ENCODE results near the gene AIG1.

AIG1 gene

DNA sequence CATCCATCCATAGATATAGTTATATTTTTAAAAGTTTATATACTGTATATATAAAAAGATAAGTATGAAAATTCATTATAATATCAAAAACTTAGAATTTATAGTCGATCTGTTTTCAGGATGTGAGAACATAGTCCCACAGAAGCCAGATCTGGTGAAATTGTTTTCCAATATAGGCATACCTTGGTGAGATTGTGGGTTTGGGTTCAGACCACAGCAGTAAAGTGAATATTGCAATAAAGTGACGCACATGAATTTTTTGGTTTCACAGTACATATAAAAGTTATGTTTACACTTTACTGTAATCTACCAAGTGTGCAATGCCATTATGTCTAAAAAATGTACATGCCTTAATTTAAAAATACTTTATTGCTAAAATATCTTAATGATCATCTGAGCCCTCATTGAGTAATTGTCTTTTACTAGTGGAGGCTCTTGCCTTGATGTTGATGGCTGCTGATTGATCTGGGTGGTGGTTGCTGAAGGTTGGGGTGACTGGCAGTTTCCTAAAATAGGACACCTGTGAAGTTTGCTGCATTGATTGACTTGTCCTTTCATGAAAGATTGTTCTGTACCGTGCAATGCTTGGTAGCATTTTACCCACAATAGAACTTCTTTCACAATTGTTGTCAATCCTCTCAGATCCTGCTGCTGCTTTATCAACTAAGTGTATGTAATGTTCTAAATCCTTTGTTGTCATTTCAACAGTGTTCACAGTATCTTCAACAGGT is 29.8 kb downstream of the AIG1 start:
- no peaks in the 10 kb centered on the region for H3K9me3 ChIP-seq (ENCODE audit: severe bottlenecking)
- H3K36me3 ChIP-seq = no peaks in the 10 kb centered on the region
- no peak overlapping the region for H3K27ac ChIP-seq
- H3K4me3 ChIP-seq (ENCODE audit: low read depth, low read length) = no peak overlapping the region
- DNase-seq = no peak
- TF ChIP-seq, protein P1, sequence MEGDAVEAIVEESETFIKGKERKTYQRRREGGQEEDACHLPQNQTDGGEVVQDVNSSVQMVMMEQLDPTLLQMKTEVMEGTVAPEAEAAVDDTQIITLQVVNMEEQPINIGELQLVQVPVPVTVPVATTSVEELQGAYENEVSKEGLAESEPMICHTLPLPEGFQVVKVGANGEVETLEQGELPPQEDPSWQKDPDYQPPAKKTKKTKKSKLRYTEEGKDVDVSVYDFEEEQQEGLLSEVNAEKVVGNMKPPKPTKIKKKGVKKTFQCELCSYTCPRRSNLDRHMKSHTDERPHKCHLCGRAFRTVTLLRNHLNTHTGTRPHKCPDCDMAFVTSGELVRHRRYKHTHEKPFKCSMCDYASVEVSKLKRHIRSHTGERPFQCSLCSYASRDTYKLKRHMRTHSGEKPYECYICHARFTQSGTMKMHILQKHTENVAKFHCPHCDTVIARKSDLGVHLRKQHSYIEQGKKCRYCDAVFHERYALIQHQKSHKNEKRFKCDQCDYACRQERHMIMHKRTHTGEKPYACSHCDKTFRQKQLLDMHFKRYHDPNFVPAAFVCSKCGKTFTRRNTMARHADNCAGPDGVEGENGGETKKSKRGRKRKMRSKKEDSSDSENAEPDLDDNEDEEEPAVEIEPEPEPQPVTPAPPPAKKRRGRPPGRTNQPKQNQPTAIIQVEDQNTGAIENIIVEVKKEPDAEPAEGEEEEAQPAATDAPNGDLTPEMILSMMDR (IDR thresholded peaks at IDR 0.05; ENCODE audit: low read depth, low read length) = no peak
- no peaks in the 10 kb centered on the region for H3K27me3 ChIP-seq (ENCODE audit: insufficient read depth, low read depth, severe bottlenecking)

DNA sequence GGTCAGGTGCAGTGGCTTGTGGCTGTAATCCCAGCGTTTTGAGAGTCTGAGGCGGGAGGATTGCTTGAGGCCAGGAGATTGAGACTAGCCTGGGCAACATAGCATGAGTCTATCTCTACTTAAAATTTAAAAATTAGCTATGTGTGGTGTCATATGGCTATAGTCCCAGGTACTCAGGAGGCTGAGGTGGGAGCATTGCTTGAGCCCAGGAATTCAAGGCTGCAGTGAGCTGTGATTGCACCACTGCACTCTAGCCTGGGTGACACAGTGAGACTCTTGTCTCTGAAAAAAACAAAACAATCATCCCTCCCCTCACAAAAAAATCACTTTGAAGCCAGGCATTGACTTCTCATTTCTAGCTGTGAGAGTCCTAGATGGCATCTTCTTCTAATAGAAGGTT is 32.1 kb downstream of the AIG1 start:
- no peaks in the 10 kb centered on the region for H3K36me3 ChIP-seq
- no peaks in the 10 kb centered on the region for H3K9me3 ChIP-seq (ENCODE audit: severe bottlenecking)
- H3K4me3 ChIP-seq (ENCODE audit: low read depth, low read length) = no peak overlapping the region
- no peaks in the 10 kb centered on the region for H3K27me3 ChIP-seq (ENCODE audit: insufficient read depth, low read depth, severe bottlenecking)
- TF ChIP-seq, protein P1 (IDR thresholded peaks at IDR 0.05; ENCODE audit: low read depth, low read length) = no peak
- DNase-seq = no peak
- H3K27ac ChIP-seq = no peak overlapping the region

- TF ChIP-seq, protein P1 (IDR thresholded peaks at IDR 0.05; ENCODE audit: low read depth, low read length) = no peak
- DNase-seq = no peak
- no peaks in the 10 kb centered on the region for H3K36me3 ChIP-seq
- H3K27me3 ChIP-seq (ENCODE audit: insufficient read depth, low read depth, severe bottlenecking) = no peaks in the 10 kb centered on the region
- H3K4me3 ChIP-seq (ENCODE audit: low read depth, low read length) = no peak overlapping the region
- no peak overlapping the region for H3K27ac ChIP-seq
- no peaks in the 10 kb centered on the region for H3K9me3 ChIP-seq (ENCODE audit: severe bottlenecking)
Measured at GRCh38 chr6:143093290-143093689, 32.6 kb downstream of the AIG1 start.

DNA sequence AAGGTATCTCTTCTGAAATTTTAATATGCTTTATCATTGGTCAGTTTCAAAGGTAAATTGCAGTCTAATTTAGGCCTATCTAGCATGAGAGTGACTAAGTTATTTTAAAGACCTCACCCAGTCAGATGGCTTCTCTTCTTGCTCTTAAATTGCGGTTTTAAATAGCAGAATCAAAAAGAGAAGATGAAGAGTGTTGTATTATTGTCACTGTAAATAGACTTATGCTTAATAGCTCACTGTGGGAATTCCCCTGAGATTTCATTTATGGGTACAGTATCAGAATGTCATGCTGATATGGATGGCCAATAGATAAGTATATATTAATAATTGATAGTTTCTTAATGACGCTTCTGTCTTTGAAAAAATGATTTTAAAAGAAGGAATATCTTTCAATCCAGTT is 35.7 kb downstream of the AIG1 start:
- Histone ChIP-seq H3K27me3 (ENCODE audit: insufficient read depth, low read depth, severe bottlenecking) (no peaks in the 10 kb centered on the region), H3K36me3 (no peaks in the 10 kb centered on the region), H3K27ac (no peak overlapping the region), H3K4me3 (ENCODE audit: low read depth, low read length) (no peak overlapping the region), H3K9me3 (ENCODE audit: severe bottlenecking) (no peaks in the 10 kb centered on the region)
- TF ChIP-seq, protein P1 (IDR thresholded peaks at IDR 0.05; ENCODE audit: low read depth, low read length) = no peak
- no peak for DNase-seq

DNA sequence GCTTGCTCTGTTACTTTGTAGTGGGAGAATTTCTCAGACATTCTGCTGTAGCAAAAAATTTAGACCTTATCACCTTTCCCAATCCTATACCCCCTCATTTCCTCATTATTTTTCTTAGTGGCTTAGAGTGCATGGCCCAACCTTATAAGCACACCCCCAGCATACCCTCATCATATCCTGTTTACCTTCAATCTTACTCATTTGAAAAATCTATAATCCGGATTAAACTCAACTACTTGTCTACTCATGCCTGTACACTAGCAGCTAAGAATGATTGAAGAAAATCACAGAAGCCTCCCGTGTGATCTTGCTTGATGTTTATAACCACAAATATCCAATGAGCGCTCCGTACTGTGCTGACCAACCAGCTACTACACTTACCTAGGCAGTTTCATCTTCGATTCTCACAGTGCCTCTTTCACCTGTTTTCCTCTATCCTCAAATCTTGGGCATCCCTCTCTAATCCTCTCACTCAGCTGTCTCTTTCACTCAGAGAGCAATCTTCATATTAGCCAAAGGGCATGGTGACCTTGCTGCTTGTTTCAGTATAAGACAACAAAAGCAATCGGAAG is 36.6 kb downstream of the AIG1 start:
- DNase-seq = no peak
- TF ChIP-seq, protein P1 (IDR thresholded peaks at IDR 0.05; ENCODE audit: low read depth, low read length) = no peak
- no peak overlapping the region for H3K4me3 ChIP-seq (ENCODE audit: low read depth, low read length)
- H3K27ac ChIP-seq = no peak overlapping the region
- no peaks in the 10 kb centered on the region for H3K9me3 ChIP-seq (ENCODE audit: severe bottlenecking)
- no peaks in the 10 kb centered on the region for H3K27me3 ChIP-seq (ENCODE audit: insufficient read depth, low read depth, severe bottlenecking)
- no peaks in the 10 kb centered on the region for H3K36me3 ChIP-seq

Data from WERI-Rb-1 (cell line).